Mucosa of gallbladder (tissue), 1 donor: ENCODE data around the gene CCDC43. TPM values are rescaled to one million over a fixed set of nuclear protein-coding genes. Genes with fewer than 3 reads are reported as not detected.
"Not testable (repeated sequence)": the region's sequence is repeated elsewhere in the genome, so short reads cannot be mapped to it uniquely, and the experiment has no call there.

ENCODE experiments used
- DNase-seq: peaks from one replicate; pipeline ENCODE4 v3.0.0-alpha.2; 2020; ENCODE audit warnings: low spot score
- total RNA-seq: library from RNA; stranded (reverse); gene quantifications from one replicate; pipeline ENCODE4 v1.2.1, GENCODE V29; 2021
- donor health status: DM: no; HTN: no; CAD: no.

CCDC43 gene
- total RNA-seq, 1 donor from 2014 or later, result 13.6 TPM

- DNase-seq, result no peak
These were observed 17.0 kb downstream of the CCDC43 start for GRCh38 chr17:44672479-44673093.

GRCh38 chr17:44666006-44666405 is 23.6 kb downstream of the CCDC43 start:
- DNase-seq, result no peak

GRCh38 chr17:44664867-44665266 is 24.7 kb downstream of the CCDC43 start:
- DNase-seq, result no peak

- no peak for DNase-seq
These were observed 26.5 kb downstream of the CCDC43 start for GRCh38 chr17:44663095-44663494.

GRCh38 chr17:44661835-44662234 is 27.7 kb downstream of the CCDC43 start:
- DNase-seq, result no peak

GRCh38 chr17:44655983-44656710 is 33.4 kb downstream of the CCDC43 start, which contains the start of gene MEIOC:
Gene MEIOC, plus strand, starts transcription at chr17:44656468. Its CDS starts 146 bp downstream, at chr17:44656614.
- DNase-seq, result no peak

- DNase-seq, result no peak
These were observed 35.6 kb downstream of the CCDC43 start for GRCh38 chr17:44653954-44654353.

GRCh38 chr17:44653384-44653783 is 36.2 kb downstream of the CCDC43 start:
- DNase-seq, result no peak

GRCh38 chr17:44652727-44653126 is 36.8 kb downstream of the CCDC43 start:
- no peak for DNase-seq

- DNase-seq, result no peak
These were observed 38.3 kb downstream of the CCDC43 start for GRCh38 chr17:44651228-44651627.

GRCh38 chr17:44648963-44649362 is 40.6 kb downstream of the CCDC43 start:
- DNase-seq, result no peak

GRCh38 chr17:44647736-44648135 is 41.8 kb downstream of the CCDC43 start:
- no peak for DNase-seq

- no peak for DNase-seq
These were observed 43.3 kb downstream of the CCDC43 start for GRCh38 chr17:44646280-44646679.

- DNase-seq, result no peak
These were observed 44.2 kb downstream of the CCDC43 start for GRCh38 chr17:44645341-44645740.

- DNase-seq, result no peak
These were observed 46.7 kb downstream of the CCDC43 start for GRCh38 chr17:44642834-44643233.

- no peak for DNase-seq
These were observed 52.5 kb downstream of the CCDC43 start for GRCh38 chr17:44637066-44637465.

- DNase-seq, result no peak
These were observed 53.0 kb downstream of the CCDC43 start for GRCh38 chr17:44636562-44636961.

GRCh38 chr17:44634401-44634800 is 55.2 kb downstream of the CCDC43 start:
- DNase-seq, result not testable (repeated sequence)

- no peak for DNase-seq
These were observed 55.6 kb downstream of the CCDC43 start for GRCh38 chr17:44633998-44634397.

- DNase-seq, result no peak
These were observed 58.9 kb downstream of the CCDC43 start for GRCh38 chr17:44630703-44631102.

GRCh38 chr17:44629314-44629713 is 60.3 kb downstream of the CCDC43 start:
- no peak for DNase-seq

- peak; percentile 11 for DNase-seq
These were observed 61.1 kb downstream of the CCDC43 start for GRCh38 chr17:44628243-44629188.
